Activated CD8-positive, alpha-beta memory T cell treated with anti-CD3 and anti-CD28 coated beads for 24 hours (primary cell): ENCODE measurements around the gene POT1.

Experiments
- DNase-seq: peaks from one replicate; pipeline ENCODE4 v3.0.0-alpha.2; 2020

POT1 gene

DNA sequence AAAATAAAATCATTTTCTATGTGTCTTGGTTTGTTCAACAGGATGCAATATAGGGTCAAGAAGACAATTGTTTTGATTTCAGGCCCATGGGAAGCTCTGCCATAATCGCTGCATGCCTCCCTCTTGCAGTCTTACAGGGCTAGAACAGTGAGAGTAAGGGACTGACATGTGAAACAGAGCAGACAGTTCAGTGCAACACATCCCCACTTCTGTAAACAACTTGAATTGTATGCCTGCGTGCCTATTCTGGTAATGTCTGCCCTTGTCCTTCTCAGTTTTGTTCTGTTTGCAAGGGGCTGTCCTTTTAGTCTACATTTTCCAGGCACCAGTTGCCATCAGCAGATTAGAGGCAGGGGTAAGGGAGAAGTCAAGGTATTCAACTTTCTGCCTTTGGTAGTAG is 129.2 kb downstream of the POT1 start:
- no peak for DNase-seq

DNA sequence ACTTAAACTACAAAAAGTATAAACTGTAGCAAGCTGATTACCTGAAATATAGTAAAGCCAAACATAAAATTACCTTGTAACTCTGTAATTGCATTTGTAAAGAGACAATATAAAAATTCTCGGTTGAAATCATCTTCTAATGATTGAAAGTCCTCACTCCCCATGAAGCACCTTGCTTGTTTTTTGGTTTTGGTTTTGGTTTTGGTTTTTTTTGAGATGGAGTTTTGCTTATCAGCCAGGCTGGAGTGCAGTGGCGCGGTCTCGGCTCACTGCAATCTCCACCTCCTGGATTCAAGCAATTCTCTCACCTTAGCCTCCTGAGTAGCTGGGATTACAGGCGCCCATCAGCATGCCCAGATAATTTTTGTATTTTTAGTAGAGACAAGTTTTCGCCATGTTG is 130.2 kb downstream of the POT1 start:
- no peak for DNase-seq

- DNase-seq, result no peak
Measured at GRCh38 chr7:124796771-124797170, 132.9 kb downstream of the POT1 start.

- DNase-seq, result no peak
Measured at GRCh38 chr7:124792696-124793095, 136.9 kb downstream of the POT1 start.

DNA sequence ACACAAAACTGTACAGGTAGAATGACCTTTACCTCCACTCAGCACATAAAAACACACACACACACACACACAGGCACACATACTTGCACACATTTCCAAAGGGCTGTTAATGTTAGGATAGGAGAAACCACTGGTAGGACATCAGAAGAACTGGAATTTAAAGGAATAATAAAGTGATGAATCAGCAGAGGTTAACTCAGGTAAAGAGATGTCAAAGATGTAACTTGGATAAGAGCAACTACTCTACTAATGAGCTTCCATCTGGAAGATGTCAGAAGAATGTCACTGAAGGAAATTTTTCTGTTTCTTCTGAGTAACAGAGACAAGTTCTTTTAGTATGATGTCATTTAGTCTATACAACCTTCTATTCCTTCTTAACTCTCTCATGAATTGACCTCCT is 137.6 kb downstream of the POT1 start:
- DNase-seq, result no peak

- no peak for DNase-seq
Measured at GRCh38 chr7:124791426-124791825, 138.2 kb downstream of the POT1 start.

GRCh38 chr7:124790645-124791044 is 139.0 kb downstream of the POT1 start:
- no peak for DNase-seq

GRCh38 chr7:124785994-124786393 is 143.6 kb downstream of the POT1 start:
- no peak for DNase-seq

GRCh38 chr7:124784879-124785818 is 144.5 kb downstream of the POT1 start:
- DNase-seq, result no peak

DNA sequence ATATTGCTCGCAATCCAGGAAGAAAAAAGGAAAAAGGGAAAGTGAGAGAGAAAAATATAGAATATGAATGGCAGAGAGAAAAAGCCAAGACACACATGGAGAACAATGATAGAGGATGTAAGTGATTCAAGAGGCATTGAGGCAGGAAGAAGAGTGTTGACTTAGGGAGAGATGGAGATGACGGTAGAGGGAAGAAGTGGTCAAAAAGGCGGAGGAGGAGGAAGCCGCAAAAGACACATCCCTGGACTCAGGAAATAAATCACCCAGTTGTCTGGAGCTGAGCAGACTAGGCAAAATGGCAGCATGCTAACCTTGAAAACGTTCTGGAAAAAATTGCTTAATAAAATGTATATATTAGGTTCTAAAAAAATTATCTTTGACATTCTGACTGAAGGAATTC is 146.4 kb downstream of the POT1 start:
- DNase-seq, result no peak

DNA sequence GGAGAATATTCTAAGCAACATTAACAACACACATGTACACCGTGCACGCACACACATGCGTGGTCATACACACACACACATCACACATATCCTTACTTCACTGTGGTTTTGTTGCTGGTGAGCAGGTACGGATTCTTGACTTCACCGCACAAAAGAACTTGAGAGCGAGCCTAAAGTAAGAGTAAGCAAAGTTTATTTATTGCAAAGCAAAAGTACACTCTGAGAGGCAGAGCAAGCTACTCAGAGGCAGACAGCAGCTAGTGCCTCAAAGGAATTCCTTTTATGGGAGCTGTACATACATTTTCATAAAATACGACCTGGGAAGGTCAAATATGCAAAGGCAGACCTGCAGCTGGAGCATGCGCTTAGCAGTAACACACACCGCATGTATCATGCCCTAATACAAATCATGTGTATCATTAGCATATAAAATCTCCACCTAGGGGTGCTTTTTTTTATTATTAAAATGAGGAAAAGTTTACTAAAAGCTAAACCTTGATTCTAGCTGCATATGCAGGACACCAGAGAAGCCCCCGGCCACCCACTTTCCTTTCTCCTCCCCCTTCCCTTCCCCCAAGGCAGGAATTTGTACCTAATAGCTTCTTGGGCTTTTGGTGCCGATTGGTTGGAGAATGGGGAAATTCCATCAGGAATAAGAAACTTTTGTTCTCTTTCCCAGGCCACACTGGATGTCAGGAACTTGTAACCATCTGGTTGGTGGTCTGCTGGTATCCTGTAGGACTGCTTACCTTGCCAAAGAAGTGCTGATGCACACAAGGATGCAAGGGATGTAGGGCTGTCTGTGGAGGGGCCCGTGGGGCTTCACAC is 147.5 kb downstream of the POT1 start:
- DNase-seq, result no peak

GRCh38 chr7:124781418-124781817 is 148.2 kb downstream of the POT1 start:
- DNase-seq, result no peak

GRCh38 chr7:124780608-124781007 is 149.0 kb downstream of the POT1 start:
- no peak for DNase-seq

- no peak for DNase-seq
Measured at GRCh38 chr7:124780056-124780455, 149.6 kb downstream of the POT1 start.

DNA sequence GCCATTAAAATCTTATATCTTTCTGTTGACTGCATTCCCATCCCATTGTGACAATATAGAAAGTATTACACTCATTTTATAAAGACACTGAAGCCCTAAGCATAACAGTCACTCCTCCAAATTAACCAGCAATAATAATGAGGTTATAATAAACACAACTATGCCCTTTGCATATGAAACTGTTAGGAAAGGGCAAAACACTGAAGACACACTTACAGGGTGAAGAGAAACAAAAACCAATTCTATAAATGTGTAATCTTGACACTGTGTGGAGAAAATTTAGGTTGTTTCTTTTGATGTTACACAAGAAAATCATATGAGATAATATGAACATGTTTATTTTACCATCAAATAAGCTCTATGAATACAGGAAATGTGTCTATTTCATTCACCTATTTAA is 150.0 kb downstream of the POT1 start:
- no peak for DNase-seq

GRCh38 chr7:124779194-124779593 is 150.4 kb downstream of the POT1 start:
- DNase-seq, result no peak

- no peak for DNase-seq
Measured at GRCh38 chr7:124777268-124777667, 152.4 kb downstream of the POT1 start.

DNA sequence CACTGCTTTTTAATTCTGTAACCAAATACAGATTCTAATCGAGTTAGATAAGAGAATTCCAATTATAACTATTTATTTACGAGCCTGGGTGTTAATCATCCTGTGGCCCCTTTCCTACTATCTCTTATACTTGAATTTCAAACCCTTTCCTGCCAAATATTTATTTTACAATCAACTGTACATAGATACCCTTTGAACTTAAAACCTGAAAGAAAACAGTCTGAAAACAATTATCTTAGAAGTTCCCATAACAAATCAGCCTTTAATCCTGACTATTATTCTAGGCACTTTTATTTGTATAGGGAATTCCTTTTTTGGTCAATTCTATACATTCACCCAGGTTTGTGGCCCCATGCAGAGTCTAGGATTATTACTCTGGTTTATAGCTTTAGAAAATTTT is 153.5 kb downstream of the POT1 start:
- no peak for DNase-seq

DNA sequence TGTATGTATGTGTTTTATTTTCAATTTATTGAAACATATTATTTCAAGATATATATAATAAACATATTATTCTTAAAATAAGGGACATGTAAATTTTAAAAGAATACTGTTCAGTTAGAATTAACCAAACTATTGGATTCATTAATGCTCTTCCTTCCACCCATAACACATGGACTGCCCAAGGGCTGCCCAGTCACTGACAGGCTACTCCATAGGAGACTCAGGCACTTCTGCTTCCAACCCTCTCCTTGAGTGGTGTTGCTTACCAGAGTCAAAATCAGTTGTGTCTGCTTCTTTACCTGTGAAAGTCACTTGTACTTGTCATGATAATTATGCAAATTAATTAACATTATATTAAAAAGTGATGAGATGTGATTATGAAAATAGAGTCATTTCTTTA is 154.2 kb downstream of the POT1 start:
- no peak for DNase-seq

- no peak for DNase-seq
Measured at GRCh38 chr7:124773938-124774337, 155.7 kb downstream of the POT1 start.

GRCh38 chr7:124773339-124773738 is 156.3 kb downstream of the POT1 start:
- no peak for DNase-seq
